GM19438 (cell line): Measurements from ENCODE around the gene GALK1.
"Not testable (repeated sequence)": the region's sequence is repeated elsewhere in the genome, so short reads cannot be mapped to it uniquely, and the experiment has no call there.

ENCODE experiments used
- ATAC-seq: cut with Tn5 transposase; IDR thresholded peaks from one replicate; pipeline ENCODE4 v1.9.1; 2021; ENCODE audit warnings: low read depth; ENCODE audit not compliant: unreplicated experiment

Gene GALK1

DNA sequence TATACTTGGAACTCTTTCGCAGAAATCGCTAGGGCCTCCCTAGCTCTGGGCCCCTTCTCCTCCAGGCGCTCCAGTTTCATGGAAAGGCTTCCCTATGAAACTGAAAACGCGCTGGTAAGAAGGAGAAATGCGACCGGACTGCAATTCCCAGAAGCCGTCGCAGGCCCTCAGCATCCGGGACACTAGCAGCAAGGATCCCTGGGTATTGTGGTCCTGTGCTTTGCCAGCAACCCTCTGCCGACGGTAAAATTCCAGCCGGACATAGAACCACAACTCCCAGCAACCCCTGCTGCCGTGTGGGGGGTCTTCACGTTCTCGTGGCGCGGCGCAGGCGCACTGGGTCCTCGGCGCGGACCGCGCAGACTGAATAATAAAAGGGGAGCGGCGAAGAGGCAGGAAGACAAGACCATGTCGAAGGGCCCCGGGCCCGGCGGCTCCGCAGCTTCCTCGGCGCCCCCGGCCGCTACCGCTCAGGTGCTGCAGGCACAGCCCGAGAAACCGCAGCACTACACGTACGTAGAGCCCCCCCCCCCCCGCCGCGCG, 19.6 kb upstream of the GALK1 start, which contains the start of gene UNK:
Gene UNK, plus strand, starts transcription at position 334 of the 543 bp plus-strand sequence. Its CDS starts 75 bp downstream, at position 409.
- ATAC-seq = peak; percentile 59

DNA sequence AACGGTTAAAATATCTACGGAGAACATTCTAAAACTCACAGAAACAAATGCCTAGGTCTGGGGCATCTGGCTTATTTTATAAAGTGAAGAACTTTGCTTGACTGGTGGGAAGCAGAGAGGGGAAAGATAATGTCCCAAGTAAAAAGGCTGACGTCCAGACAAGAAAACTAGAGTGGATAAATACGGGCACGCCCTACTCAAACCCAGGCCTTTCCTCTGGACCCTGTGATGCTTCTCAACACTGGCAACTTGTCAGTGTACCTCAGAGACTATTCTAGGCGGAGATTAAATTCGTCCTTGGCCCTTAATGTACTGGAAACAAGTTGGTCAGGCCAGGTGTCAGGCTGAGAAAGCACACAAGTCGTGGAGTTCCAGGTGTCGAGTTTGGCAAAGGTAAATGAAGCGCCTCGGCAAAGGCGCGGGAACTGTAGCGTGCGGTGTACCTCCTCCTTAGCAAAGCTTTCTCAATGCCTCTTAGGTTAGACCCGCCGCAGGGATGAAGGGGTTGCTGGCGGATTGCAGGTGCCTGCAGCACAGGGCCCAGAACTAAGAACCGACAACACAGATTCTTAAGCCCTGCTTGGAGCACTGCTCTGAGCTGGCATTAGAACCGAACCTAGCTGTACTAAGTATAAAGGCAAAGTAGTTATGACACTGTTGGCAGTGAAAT, 18.9 kb upstream of the GALK1 start:
- no peak for ATAC-seq

DNA sequence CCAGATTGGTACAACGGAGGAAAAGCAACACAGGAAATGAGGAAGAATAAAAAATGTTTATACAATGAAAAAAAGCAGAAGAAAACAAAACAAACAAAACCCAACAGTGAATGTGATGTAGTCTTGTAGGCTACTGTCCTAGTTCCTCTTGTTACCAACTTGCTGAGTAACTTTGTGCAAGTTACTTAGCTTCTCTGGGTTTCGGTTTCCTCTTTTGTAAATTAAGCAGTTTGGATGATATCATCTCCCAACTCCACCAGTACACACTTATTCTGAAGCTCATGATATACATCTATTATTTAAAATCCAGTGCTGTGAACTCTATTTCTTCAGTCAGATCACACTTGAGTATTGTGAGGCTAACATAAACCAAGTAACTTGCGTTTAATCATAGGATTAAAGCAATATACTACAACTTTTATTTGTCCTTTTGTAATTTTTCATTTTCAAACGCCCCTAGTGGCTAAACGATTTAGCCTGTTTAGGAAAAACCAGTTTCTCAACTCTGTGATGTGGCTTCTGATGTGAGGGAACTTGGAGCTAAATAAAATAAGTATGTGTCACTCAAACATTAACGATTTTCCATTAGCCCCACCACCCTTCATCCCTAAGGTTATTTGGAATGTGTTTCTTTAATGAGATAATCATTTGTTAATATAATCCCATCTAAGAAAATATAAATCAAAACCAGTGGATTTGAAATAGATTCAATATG, 18.2 kb upstream of the GALK1 start:
- ATAC-seq = no peak

DNA sequence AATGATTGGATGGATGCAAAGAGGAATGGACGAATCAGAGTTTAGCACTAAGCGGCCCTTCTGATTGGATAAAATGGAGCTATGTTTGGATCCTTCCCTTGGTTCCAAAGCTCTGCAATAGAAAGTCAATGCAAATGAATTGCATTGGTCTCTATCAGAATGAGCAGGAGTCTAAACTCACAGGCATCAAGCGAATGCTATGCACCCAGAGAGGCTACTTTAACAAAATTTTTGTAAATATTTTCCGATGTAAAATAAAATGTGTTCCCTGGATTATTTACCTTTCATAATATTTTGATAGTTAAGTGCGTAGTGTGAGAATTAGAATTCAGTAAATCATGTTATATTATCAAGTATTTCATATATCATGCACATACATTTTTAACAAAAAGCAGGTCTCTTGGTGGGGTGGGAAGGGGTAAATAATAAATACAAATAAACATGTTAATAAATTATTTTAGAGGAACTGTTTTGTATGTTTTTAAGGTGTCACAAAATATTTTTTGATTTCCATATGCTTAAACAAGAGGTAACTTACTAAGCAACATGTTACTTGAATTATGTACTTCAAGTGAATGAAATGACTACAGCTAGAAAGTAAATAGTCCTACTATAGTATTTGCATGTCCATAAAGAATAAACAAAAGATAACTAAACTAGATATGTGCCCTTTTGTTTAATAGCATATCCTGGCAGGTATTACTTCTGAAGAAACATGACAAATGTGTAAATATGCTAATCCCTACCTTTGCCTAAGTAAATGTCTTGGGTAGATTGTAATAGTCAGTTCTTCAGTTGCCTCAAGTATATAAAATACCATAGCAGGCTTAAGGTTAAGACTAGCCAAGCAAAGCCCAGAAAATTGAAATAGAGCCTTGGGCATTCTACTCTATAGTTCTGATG, 15.2 kb upstream of the GALK1 start:
- no peak for ATAC-seq

DNA sequence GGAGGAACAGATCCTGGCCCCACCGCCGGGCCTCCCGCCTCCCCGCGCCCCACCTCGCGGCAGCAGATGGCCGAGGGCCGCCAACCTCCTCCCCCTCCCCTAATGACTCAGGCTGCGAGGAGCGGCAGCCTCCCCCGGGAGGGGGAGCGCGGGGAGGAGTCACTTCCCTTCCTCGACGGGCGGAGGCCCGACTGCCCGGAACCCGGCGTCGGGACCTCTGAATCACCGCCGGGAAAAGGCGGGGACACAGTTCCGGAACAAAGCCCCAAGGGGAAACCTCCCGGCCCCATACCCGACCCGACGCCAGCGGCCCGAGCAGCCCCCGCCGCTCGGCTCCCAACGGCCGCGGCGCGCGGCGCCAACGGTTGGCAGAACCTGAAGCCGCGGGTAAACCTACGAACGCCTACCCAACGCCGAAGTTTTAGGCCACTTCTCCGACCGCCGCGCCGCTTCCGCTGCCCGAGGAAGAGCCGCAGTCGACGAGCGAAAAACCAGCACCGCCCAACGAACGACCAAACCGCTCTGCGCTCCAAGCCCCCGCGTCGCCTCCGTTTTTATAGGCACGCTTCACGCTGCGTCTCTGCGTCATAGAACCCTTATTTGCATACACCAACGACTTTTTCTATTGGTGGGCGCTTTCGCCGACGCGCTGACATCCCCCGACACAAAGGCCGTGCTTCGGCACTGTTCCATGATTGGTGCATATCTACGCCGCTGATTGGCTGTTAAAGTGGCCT, 14.4 kb upstream of the GALK1 start:
- ATAC-seq = peak; percentile 65

DNA sequence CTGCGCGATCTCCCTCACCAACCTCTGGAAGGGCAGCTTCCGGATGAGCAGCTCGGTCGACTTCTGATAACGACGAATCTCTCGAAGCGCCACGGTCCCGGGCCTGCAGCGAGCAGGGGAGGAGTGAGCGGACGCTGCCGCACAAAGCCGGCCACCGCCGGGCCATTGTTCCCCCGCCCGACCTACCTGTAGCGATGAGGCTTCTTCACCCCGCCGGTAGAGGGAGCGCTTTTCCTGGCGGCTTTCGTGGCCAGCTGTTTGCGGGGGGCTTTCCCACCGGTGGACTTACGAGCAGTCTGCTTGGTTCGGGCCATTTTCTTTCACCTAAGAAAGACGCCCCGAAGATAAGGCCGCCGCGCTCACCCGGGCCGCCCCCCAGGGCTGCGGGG, 13.9 kb upstream of the GALK1 start:
- ATAC-seq = peak; percentile 4

DNA sequence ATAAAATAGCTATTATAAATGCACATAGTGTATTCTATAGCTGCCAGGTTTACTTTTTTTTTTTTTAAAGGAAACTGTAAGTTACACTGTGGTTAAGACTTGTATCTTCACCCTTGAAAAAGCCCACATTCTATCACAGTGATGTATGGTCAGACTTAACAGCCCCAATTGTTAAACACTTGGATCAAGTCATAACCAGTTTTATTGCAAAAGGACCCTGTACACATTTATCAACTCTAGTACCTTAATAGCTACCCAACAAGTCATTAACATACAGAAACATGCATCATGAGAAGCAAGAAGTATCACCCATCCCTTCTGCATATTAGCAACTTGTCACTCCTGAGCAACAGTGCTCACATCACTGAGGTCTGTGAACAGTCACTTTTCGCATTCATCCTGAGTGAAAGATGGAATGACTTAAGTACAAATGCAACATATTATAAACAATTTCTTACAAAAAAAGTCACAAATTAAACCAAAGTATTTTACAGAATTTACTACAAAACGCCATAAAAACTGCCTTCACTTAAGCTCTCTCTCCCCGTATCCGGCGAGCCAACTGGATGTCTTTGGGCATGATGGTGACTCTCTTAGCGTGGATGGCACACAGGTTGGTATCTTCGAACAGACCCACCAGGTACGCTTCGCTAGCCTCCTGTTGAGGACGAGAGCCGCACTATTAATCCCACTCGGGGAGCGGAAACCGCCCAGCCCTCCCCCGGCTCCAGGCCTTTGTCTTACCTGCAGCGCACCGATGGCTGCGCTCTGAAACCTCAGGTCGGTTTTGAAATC, 13.3 kb upstream of the GALK1 start:
- not testable (repeated sequence) for ATAC-seq

DNA sequence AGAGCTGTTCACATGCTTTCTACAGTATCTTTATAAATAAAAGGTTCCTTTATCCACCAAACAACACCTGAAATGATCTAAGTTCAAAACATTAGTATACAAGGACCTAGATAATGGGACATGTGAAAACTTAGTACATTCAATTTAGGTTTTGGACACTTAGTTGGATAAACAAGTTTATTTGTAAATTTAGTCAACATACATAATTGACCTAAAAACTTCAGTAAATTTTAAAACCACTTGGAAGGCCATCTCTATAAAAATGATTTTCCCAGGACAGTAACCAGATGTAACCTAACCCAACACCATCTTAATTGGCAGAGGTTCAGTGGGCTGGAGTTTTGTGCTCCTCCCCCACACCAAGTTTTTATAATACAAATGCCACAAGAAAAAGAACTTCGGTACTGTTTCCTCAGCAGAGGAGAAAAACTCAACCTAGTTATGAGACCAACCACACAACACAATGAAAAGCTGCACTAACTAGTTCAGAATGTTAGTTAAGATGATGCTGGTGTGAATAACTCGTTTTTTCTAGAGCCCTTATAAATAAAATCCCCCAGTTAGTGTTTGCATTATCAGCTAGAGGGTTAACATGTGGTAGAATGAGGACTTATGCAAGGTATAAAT, 12.4 kb upstream of the GALK1 start:
- ATAC-seq = no peak

DNA sequence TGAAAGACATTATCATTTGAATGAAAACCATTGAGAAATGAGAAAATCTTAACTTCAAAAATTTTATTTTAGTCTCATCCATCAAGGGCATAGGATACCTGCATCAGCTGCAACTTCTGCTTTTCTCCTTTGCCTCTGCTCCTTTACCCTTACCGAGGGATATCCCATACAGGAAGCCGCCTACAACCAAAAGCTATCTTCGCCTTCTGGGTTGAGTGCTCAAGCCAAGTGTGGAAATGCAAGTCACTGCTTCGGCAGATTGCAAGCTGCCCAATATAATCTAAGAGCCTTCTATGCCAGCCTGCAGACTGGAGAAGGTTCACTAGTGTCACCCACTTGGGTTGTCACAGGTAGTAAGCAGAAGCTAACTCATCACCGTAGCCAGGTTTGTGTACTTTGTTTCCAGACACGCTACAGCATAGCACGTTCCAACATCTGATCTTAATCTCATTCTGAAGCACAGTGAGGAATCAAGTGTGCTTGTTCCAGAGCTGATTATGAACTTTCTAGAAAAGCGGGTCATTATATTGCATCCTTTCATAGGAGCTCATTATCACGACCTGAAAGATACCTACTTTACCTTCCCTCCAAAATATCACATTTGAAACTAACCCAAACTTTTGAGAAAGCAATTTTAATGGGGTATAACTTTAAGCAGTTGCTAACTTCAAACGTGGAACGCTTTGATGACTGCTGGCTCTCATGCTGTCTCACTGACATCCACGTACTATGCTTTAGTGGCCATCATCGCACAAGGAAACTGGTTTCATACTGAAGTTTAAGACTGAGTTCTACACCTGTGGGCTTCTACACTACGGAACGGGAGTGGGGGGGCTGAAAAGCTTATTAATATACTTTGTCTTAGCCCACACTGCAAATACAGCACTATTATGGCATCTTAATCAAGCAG, 11.6 kb upstream of the GALK1 start:
- ATAC-seq = no peak

DNA sequence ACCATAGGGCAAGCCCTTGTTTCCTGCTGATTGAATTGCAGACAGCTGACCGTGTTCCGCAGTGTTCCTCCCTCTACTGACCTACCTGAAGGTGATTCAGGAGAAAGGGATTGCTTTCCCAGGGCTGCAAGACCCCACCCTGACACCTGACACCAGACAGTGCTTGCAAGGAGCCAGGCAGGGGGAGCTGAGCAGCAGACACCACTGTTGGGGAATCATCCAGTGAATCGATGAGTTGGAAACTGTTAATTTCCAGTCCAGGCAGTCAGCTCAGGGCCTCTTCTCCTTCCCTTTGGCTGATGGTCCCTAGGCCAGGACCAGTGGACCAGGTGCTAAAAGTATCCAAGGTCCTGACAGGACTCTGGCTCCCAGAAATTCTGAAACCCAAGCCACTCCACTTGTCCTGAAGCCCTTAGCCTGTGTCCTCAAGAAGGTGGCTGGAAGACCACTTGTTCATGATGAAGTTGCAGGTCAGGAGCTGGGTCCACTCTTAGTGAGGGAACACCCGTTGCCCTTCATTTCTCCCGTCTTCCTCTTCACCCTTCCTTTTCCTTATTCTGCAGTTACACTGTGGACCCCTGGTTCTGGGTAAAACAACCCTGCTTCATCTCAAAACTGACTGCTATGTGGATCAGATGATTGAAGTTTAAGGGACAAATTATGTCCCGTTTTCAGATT, 10.1 kb upstream of the GALK1 start:
- no peak for ATAC-seq

DNA sequence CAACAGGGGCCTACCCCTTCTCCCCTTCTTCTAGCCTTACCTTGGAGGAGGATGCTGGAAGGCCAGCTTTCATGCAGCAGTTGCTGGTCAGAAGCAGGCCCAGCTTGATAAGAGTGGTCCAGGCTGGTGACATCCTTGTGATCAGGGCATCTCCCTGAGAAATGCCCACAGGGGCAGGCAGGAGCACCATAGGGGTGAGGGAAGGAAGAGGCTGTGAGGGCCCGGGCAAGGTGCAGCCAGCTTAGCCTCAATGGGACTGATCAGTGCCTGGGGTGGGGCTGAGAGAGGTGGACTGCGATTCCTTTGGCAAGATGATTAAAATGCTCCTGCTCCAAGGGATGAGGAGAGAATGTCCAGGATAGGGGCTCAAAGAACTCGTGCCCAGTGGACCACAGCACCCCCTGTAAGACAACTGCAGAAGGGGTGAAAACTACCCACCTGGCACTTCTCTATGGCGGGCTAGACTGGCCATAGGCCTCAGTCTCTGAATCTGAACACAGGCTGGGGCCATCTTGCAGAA, 9.5 kb upstream of the GALK1 start:
- no peak for ATAC-seq

DNA sequence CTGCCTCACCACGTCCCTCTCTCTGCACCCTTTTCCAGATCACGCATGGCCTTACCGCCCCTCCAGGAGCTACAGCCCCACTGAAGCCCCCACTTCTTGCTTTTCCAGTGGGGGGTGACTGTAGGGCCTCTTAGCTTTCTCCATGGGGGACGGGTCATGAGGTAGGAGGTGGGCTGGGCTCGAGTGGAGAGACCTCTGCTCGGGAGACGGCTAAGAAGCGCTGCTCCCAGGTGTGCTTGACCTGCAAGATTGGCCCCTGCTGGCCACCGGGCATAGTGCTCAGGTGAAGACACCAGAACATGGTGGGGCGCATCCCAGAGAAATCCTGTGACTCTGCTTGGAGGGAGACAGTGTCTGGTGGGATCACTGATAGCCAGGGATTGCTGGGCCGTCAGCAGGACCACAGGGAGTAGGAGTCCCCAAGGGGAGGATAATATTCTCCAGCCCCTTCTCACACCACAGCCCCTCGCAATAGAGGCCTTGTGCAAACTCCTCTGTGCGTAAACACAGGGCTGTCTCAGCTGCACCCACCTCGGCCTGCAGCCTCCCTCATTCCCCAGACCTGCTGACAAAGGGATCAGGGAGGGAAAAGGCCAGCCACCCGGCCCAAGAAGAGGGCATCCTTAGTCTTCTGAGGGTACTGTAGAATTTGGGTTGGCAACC, 8.9 kb upstream of the GALK1 start:
- ATAC-seq = no peak

DNA sequence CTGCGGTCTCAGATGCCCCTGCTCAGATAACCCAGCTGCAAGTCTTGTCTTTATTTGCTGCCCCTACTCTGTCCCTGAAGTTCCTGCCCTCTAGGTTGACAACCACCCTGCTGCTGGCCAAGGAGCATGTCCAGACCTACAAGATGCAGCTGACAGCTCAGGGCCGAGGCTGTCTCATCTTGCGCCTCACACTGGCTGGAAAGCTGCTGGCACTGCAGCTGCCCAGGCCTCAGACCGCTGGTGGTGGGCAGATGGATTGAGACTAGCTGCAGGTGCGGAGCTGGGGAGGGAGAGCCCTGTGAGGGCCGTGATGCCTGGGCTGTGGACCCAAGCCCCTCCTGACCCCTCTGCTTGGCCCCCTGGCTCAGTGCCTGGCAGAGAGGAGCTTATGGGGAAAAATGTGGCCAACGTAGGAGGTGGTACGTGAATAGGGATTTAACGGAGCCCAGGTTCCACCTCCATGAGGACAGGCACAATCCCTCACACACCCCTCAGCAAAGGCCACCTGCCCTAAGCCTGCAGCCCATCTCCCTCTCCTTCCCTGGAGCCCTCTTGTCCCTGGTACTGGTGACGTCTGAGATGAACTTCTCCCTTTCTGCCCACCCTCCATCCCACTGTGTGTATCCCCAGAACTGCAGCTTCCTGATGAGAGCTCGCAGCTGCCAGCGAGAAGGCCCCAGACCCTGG, 8.3 kb upstream of the GALK1 start:
- ATAC-seq = no peak

DNA sequence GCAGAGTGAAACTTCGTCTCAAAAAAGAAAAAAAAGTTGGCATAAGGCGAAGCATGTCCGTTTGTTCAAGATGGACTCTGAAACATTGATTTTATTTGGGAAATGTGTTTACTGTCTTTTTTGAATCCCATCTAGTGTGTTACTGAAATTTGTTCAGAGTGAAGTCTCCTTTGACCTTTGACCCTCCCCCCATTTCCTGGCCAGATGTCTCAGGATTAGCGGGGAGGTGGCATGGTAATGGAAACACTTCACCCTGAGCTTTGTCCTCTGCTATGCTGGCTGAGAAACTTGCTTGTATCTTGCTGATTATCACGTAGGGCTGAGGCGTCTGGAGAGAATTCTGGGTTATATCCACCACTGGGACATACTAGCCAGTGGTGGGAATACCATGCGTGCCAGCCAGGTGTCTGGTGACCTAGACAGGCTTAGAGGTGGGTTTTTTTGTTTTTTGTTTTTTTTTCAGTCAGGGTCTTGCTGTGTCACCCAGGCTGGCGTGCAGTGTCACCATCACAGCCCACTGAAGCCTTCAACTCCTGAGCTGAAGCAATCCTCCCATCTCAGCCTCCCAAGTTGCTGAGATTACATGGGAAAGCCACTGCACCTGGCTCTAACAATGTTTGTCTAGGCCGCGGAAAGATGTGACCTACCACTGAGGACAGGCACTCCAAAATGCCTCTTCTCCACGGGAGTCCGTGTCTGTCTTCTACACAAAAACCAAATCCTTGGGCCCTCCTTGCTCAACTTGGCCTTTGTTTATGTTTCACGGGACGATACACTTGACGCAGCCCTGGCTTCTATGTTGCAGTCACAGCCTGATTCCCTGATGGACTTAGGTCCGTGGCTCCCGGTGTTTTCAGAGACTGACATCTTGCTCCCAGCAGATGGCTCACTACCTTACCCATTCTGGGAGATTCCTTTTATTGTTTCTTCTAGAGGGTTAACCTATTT, 6.6 kb upstream of the GALK1 start:
- no peak for ATAC-seq

DNA sequence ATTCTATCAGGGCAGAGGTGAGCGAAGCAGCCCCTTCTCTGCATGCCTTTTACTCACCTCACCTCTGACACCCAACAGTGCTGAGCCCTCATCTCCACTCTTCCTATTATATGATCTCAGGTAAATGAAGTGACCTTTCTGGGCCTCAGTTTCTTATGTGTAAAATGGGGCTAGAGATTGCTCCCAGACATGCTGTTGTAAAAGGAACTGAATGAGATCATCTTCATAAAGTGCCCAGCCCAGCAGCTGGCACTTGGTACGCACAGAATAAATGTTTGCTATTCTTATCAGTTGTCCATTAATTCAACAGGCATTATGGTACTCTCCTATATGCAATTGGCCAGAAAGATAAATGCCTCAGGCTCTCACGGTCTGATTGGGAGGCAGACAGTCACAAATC, 4.5 kb upstream of the GALK1 start:
- no peak for ATAC-seq
